Activated naive CD4-positive, alpha-beta T cell treated with anti-CD3 and anti-CD28 coated beads, Interleukin-2, amount 50 U/mL, for 24 hours (primary cell): Measurements from ENCODE around the gene GALNT10.
"Not testable (repeated sequence)": the region's sequence is repeated elsewhere in the genome, so short reads cannot be mapped to it uniquely, and the experiment has no call there.

Source experiments
- H3K27ac Mint-ChIP-seq: one replicate; pipeline ENCODE4 v1.8.0; 2021; ENCODE audit warnings: mild to moderate bottlenecking, mixed read lengths
- H3K27me3 Mint-ChIP-seq: one replicate; pipeline ENCODE4 v1.8.0; 2021; ENCODE audit warnings: mixed read lengths
- H3K36me3 Mint-ChIP-seq: one replicate; pipeline ENCODE4 v1.8.0; 2021; ENCODE audit warnings: mixed read lengths
- H3K4me1 Mint-ChIP-seq: one replicate; pipeline ENCODE4 v1.8.0; 2021; ENCODE audit warnings: mixed read lengths
- H3K4me3 Mint-ChIP-seq: one replicate; pipeline ENCODE4 v1.8.0; 2021; ENCODE audit warnings: mild to moderate bottlenecking, mixed read lengths
- H3K9me3 Mint-ChIP-seq: one replicate; pipeline ENCODE4 v1.8.0; 2021; ENCODE audit warnings: mixed read lengths

GALNT10 gene, protein sequence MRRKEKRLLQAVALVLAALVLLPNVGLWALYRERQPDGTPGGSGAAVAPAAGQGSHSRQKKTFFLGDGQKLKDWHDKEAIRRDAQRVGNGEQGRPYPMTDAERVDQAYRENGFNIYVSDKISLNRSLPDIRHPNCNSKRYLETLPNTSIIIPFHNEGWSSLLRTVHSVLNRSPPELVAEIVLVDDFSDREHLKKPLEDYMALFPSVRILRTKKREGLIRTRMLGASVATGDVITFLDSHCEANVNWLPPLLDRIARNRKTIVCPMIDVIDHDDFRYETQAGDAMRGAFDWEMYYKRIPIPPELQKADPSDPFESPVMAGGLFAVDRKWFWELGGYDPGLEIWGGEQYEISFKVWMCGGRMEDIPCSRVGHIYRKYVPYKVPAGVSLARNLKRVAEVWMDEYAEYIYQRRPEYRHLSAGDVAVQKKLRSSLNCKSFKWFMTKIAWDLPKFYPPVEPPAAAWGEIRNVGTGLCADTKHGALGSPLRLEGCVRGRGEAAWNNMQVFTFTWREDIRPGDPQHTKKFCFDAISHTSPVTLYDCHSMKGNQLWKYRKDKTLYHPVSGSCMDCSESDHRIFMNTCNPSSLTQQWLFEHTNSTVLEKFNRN

DNA sequence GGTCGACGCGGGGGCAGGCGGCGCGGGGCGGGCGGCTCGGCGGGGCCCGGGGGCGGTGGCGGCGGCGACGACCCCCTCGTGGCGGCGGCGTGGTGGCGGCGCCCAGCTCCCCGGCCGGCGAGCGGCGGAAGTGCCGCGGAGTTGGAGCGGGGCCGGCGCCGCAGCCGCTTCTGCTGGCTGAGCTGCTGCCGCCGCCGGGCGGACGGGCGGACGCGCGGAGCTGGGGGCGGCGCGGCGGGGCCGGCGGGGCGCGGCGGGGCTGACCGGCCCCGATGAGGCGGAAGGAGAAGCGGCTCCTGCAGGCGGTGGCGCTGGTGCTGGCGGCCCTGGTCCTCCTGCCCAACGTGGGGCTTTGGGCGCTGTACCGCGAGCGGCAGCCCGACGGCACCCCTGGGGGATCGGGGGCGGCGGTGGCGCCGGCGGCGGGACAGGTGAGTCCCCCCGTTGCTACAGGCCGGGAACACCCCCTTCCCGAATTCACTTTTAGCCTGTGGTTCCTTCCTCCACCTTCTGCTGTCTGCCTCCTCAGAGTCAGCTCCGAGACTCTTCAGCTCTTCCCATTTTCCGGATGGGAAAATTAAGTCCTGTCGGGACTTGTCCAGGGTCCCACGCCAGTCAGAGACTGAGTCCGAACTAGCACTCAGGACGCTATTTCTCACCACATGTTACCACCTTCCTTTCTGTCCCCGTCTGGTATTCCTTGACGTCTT lies at the start of gene GALNT10:
Gene GALNT10, plus strand, starts transcription at position 139 of the 710 bp plus-strand sequence. Its CDS starts 134 bp downstream, at position 273.
- Mint-ChIP-seq H3K4me1 (peaks cover 36% of the 10 kb centered on the region), H3K27ac (peak within 1 kb of the TSS; percentile 96), H3K9me3 (no peaks in the 10 kb centered on the region), H3K27me3 (no peaks in the 10 kb centered on the region), H3K36me3 (peaks cover 3% of the 10 kb centered on the region), H3K4me3 (peak within 1 kb of the TSS; percentile 88)

DNA sequence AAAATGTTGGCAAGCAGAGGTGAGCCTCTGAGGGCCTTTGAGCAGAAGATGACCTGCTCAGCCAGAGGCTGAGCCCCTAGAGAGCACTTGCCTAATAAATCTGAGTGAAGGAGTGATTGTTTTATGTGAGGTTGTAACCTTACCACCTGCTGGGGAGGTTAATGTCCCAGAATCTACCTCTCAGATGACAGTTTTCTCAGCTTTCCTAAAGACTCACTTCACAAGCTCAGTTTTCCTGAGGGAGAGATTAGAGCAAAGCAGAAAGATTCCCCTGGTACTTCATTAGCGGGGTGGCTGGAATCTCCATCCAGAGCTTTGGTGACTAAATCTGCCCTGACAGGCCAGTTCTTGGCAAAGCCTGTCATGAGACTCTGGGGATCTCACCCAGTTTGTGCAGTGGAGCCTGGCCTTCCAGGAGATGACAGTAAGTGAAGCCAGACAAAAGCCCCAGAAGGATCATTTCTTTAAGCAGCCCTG lies 48.8 kb upstream of the GALNT10 start:
- H3K27me3 Mint-ChIP-seq, result no peaks in the 10 kb centered on the region
- H3K4me1 Mint-ChIP-seq, result no peaks in the 10 kb centered on the region
- no peaks in the 10 kb centered on the region for H3K9me3 Mint-ChIP-seq
- no peak overlapping the region for H3K27ac Mint-ChIP-seq
- H3K36me3 Mint-ChIP-seq, result no peaks in the 10 kb centered on the region
- H3K4me3 Mint-ChIP-seq, result no peak overlapping the region

DNA sequence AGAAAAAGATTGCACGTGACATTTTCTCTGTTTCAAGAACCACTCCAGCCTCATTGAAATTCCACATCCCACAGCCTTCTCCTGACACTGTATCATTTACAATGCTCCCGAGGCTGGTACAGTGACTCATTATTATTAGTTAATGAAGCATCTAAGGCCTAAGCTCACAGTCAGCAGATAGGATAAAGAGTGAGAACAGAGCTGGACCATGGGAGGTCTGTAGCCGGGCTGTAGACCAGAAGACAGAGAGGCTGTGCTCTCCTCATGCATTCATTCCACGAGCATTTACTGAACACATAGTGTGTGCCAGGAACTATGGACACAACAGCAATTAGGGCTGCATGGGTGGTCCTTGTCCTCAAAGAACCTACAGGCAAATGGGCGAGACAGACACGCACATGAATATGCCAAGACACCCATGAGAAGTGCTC lies 47.3 kb upstream of the GALNT10 start:
- peaks cover 2% of the 10 kb centered on the region for H3K27me3 Mint-ChIP-seq
- no peaks in the 10 kb centered on the region for H3K9me3 Mint-ChIP-seq
- no peak overlapping the region for H3K4me3 Mint-ChIP-seq
- H3K36me3 Mint-ChIP-seq, result no peaks in the 10 kb centered on the region
- H3K4me1 Mint-ChIP-seq, result no peaks in the 10 kb centered on the region
- no peak overlapping the region for H3K27ac Mint-ChIP-seq

DNA sequence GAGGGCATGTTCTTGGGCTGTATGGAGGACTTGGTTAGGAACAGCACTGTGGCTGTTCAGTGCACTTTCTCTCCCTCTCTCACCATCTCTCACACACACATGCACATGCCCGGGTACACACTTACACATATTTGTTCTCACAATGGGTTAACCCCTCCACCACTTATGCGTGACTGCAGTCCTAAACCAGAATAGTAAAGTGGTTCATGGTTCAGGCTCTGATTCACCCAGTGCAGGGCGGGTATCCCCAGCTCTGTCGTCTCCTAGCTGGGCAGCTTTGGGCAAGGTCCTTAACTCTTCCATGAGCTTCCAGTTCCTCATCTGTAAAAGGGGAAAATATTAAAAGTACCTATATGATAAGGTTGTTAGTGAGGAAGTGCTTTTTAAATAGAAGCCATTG lies 45.3 kb upstream of the GALNT10 start:
- H3K9me3 Mint-ChIP-seq, result no peaks in the 10 kb centered on the region
- H3K27ac Mint-ChIP-seq, result no peak overlapping the region
- no peak overlapping the region for H3K4me3 Mint-ChIP-seq
- no peaks in the 10 kb centered on the region for H3K4me1 Mint-ChIP-seq
- H3K36me3 Mint-ChIP-seq, result no peaks in the 10 kb centered on the region
- H3K27me3 Mint-ChIP-seq, result peaks cover 2% of the 10 kb centered on the region

DNA sequence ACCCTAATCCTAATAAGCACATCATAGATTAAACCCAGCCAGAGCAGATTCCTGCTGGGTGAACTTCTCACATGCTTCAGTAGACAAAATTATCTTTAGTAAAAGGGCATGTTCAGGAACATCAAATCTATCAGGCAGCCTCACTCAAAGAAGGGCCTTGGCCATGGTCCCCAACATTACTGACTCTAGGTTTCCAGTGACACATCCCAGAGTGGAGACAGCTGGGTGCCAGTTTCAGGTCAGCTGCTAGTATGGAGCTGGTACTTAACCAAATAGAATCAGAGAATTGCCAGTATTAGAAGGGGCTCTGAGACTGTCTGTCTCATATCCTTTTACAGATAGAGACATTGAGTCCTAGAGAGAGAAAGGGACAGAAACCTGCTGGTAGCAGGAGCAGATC lies 44.1 kb upstream of the GALNT10 start:
- Mint-ChIP-seq H3K4me3 (no peak overlapping the region), H3K27me3 (peaks cover 2% of the 10 kb centered on the region), H3K4me1 (no peaks in the 10 kb centered on the region), H3K9me3 (no peaks in the 10 kb centered on the region), H3K27ac (no peak overlapping the region), H3K36me3 (no peaks in the 10 kb centered on the region)

DNA sequence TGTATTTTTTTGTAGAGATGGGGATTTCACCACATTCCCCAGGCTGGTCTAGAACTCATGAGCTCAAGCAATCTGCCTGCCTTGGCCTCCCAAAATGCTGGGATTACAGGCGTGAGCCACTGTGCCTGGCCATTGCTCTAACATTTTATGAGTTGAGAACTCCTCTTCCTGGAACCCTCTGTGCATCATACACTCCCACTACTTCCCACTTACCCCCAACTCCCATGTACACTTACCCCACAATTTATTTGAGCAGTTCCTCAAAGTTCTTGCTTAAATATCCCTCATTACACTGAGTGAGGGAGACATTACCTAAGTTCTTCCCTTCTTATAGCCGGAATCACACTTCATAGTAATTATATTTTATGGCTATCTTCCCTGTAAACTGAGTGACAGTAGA lies 42.9 kb upstream of the GALNT10 start:
- H3K27me3 Mint-ChIP-seq, result peaks cover 6% of the 10 kb centered on the region
- H3K4me1 Mint-ChIP-seq, result no peaks in the 10 kb centered on the region
- no peaks in the 10 kb centered on the region for H3K36me3 Mint-ChIP-seq
- H3K27ac Mint-ChIP-seq, result no peak overlapping the region
- H3K4me3 Mint-ChIP-seq, result no peak overlapping the region
- no peaks in the 10 kb centered on the region for H3K9me3 Mint-ChIP-seq

DNA sequence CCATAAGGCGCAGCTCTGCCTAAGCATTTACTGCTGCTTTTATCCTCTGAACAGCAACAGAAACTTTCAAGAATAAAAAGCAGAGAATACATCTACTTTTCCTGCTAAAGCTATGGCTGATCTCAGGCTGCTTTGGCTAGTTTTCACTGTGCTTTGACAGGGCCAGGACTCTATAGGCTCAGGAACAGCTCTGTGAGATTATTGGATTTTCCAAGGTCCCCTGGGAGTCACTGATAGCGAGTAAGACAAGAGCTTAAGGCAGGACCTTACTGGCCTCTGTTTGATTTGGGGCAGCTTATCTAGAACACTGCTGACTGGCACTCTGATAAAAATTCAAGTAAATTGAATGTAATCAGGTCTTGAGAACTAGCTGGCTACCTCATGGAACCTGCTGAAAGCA lies 40.1 kb upstream of the GALNT10 start:
- not testable (repeated sequence) for H3K27ac Mint-ChIP-seq, H3K9me3 Mint-ChIP-seq, H3K4me3 Mint-ChIP-seq, H3K4me1 Mint-ChIP-seq, H3K36me3 Mint-ChIP-seq
- peaks cover 13% of the 10 kb centered on the region for H3K27me3 Mint-ChIP-seq

DNA sequence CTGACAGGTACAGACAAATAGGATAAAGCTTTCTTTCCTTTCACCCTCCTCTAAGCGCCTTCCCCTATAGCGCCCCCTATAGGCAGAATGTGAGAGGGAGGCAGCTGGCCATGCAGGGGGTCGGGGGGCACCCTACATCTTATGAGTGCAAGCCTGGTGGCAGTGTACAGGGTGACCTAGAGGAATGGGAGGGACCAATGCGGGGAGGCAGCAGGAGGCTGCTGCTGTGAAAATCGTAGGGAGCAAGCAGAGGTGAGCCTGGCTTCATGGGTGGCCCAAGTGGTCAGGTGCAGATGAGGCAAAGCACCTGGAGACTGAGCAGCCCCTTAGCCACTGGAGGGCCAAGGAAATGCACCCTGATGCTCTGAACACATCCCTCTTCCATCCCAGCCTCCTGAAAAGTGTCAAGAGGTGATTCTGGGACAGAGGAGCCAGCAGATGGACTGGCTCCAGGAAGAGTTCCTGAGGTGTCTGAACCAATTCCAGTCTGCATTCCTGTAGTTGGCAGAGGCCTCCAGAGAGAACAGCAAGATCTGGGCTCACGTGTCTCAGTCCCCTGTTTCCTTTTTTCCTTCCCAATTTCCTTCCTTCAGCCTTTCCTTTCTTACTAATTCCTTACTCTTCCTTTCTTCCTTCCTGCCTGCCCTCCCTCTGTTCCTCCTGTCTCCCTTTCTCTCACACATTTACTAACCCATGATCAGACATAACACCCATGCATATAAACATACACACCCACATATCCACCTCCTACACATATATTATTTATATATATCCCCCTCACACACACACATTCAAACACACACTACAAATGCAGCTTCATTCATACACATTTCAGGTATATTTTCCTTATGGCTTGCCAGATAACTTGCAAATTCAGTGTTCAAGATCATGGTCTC lies 32.8 kb upstream of the GALNT10 start:
- Mint-ChIP-seq H3K4me1 (no peaks in the 10 kb centered on the region), H3K36me3 (peaks cover 1% of the 10 kb centered on the region), H3K9me3 (no peaks in the 10 kb centered on the region), H3K27me3 (peaks cover 9% of the 10 kb centered on the region), H3K27ac (no peak overlapping the region), H3K4me3 (no peak overlapping the region)

DNA sequence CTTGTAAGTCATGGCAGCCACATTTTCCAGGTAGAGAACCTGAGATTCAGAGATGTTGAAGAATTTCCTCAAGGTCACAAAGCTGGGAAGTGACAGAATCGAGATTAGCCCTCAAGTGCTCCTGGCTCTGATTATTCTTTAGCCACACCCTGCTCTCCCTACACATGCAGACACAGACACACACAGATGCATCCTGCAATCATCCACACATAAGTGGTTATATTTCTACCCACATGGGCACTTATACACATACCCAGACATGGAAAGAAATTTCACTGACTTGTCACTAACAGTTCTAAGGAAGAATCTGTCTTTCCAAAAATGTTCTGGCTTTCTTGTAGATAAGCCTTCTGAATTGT lies 32.2 kb upstream of the GALNT10 start:
- Mint-ChIP-seq H3K27me3 (peaks cover 7% of the 10 kb centered on the region), H3K4me1 (no peaks in the 10 kb centered on the region)

DNA sequence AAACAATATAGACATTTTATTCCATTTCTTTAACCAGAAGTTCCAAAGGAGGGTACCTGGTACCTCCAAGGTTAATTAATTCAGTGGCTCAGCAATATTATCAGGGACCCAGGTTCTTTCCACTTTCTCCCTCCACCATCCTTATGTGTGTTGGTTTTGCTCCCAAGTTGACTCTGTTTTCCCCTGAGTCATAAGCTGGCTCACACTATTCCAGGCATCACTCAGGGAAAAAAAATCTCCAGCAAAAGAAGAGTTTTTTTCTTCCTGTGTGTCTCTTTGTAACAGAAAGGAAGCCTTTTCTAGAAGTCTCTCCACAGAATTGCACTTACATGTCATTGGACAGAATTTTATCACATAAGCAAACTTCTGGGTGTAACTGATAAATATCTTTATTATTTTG lies 31.2 kb upstream of the GALNT10 start:
- Mint-ChIP-seq H3K27me3 (peaks cover 6% of the 10 kb centered on the region), H3K27ac (no peak overlapping the region), H3K36me3 (peaks cover 1% of the 10 kb centered on the region), H3K4me1 (no peaks in the 10 kb centered on the region), H3K9me3 (no peaks in the 10 kb centered on the region), H3K4me3 (no peak overlapping the region)

More for the DNA sequence above, 32.2 kb upstream of the GALNT10 start:
- Mint-ChIP-seq H3K9me3 (no peaks in the 10 kb centered on the region), H3K36me3 (peaks cover 1% of the 10 kb centered on the region), H3K27ac (no peak overlapping the region), H3K4me3 (no peak overlapping the region)

DNA sequence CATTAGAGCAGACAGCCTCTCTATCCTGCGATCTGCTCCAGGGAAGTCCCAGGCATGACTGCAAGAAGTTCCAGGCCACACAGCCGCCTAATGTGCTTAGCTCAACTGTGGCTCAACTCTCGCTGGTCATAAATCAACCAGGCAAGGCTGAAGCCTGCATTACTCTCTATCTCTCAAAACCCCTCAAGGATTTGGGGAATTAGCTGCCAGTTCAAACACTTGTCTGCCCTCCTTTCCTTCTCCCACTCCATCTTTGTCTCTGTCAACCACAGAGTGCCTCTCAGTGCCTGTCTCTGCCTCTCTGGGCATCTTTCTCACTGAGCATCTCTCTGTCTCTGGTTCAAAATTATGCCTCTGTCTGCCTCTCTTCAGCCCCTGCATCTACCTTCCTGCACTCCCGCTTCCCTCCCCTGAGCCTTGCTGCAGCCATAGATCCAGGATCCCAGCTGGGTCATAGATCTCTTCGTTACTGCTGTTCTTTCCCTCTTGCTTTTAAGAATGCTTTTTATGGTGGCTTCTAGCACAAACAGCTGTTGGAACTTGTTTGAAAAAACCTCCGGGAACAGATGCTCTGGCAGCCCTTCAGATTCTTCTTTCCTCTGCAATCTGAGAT lies 27.9 kb upstream of the GALNT10 start:
- Mint-ChIP-seq H3K36me3 (no peaks in the 10 kb centered on the region), H3K27ac (no peak overlapping the region), H3K4me1 (no peaks in the 10 kb centered on the region), H3K27me3 (peaks cover 4% of the 10 kb centered on the region), H3K9me3 (no peaks in the 10 kb centered on the region), H3K4me3 (no peak overlapping the region)

DNA sequence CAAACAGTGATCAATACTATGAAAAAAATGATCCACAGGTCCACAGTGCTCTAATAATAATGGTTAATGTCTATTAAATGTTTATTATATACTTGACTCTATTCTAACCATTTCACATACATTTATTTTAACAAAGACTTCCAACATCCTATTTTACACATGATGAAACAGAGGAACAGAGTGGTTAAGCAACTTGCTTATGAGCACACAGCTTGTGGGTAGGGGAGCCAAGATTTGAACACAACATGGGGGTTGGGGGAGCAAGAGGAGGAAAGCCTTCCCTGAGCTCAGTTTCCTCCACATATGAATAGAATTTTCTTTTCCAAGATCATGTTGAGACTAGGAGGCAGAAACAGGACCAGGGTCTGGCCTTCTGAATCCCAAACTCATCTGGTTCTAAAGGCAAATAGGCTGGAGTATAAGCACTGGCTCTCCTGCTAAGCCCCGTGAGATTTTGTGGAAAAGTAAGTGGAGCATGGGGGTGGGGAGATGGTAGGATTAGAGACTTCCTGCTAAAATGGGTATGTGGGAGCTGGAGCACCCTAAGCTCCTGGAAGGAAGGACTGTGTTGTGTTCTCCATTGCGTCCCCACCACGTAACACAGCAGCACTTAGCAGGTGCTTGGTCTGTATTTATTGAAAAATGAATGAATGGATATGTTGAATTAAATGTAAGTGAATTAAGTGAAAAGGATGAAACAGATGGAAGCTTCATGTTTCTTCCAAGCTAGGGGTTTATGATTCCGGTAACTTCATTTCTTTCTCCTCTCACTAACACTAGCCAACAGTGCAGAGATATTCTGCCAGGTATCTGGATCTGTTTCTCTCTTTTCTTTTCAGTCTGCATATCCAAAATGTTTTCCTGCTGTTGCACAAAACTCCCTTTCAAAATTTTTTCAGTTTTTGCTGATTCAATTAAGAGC lies 26.9 kb upstream of the GALNT10 start:
- no peak overlapping the region for H3K27ac Mint-ChIP-seq
- no peak overlapping the region for H3K4me3 Mint-ChIP-seq
- no peaks in the 10 kb centered on the region for H3K4me1 Mint-ChIP-seq
- peaks cover 4% of the 10 kb centered on the region for H3K27me3 Mint-ChIP-seq
- H3K36me3 Mint-ChIP-seq, result no peaks in the 10 kb centered on the region
- no peaks in the 10 kb centered on the region for H3K9me3 Mint-ChIP-seq

DNA sequence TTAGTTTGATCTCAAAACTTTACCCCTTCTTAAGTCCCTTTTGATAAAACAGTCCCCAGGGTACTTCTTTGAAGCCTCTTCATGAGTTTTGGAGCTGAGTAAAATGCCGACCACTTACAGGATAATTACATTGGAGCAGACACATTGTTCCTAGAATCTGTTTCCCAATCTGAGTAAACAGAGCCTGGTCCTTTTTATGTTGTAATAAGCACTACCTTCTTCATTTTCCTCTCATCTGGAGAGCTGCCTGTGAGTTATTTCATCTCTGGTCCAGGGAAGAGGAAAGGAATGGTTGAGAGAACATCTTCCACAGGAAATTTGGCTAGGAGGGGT lies 26.3 kb upstream of the GALNT10 start:
- Mint-ChIP-seq H3K4me1 (no peaks in the 10 kb centered on the region), H3K27me3 (peaks cover 4% of the 10 kb centered on the region), H3K9me3 (no peaks in the 10 kb centered on the region), H3K4me3 (no peak overlapping the region), H3K36me3 (no peaks in the 10 kb centered on the region), H3K27ac (no peak overlapping the region)

DNA sequence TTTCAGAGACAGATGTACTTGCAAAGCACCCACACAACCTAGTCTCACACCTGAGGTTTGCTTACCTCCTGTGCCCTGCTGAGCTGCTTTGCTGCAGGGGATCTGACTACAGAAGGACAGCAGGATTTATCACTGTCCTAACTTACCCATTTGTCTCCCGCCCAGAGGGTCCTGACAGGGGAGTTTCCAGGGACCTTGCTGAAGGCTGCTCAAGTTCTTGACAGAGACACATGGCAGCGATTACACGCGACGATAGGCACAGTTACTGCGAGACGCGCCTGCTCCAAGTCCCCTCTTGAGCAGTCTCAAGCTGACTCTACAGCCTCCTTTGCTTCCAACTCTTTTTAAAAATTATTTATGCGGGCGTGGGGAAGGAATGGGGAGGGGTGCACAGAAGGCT lies 24.6 kb upstream of the GALNT10 start:
- H3K9me3 Mint-ChIP-seq, result no peaks in the 10 kb centered on the region
- H3K36me3 Mint-ChIP-seq, result no peaks in the 10 kb centered on the region
- H3K27ac Mint-ChIP-seq, result no peak overlapping the region
- no peaks in the 10 kb centered on the region for H3K4me1 Mint-ChIP-seq
- no peak overlapping the region for H3K4me3 Mint-ChIP-seq
- H3K27me3 Mint-ChIP-seq, result peaks cover 4% of the 10 kb centered on the region
